Ascending aorta (tissue), 2 donors: ENCODE measurements around the gene SGMS2. TPM values are rescaled to one million over a fixed set of nuclear protein-coding genes. Genes with fewer than 3 reads are reported as not detected.

ENCODE experiments used
- DNase-seq, 2 donors: peaks; one replicate each; pipeline ENCODE4 v3.0.0-alpha.2; 2019; ENCODE audit warnings: low spot score in 2 of 2
- H3K27ac ChIP-seq, 2 donors: fragments of 200-600 bp; sonication (generic); one replicate each; pipeline ENCODE4 v1.5.1; 2016 to 2017; ENCODE audit warnings: mild to moderate bottlenecking in 1 of 2
- H3K27me3 ChIP-seq: fragments of 200-600 bp; sonication (generic); one replicate; pipeline ENCODE4 v1.5.1; 2017
- H3K36me3 ChIP-seq, 2 donors: fragments of 200-600 bp; sonication (generic); one replicate each; pipeline ENCODE4 v1.5.1; 2016
- H3K4me1 ChIP-seq, 2 donors: fragments of 200-600 bp; sonication (generic); one replicate each; pipeline ENCODE4 v1.5.1; 2016 to 2017; ENCODE audit warnings: mild to moderate bottlenecking in 1 of 2
- H3K4me3 ChIP-seq, 2 donors: fragments of 200-600 bp; sonication (generic); one replicate each; pipeline ENCODE4 v1.5.1; 2016 to 2017; ENCODE audit warnings: mild to moderate bottlenecking in 1 of 2
- H3K9me3 ChIP-seq, 2 donors: fragments of 200-600 bp; sonication (generic); one replicate each; pipeline ENCODE4 v1.5.1; 2016
- CTCF ChIP-seq, 3 experiments: fragments of 200-600 bp in 2 of 3; fragments of 450-650 bp in 1 of 3; sonication (generic) in 2 of 3; IDR thresholded peaks; one replicate each; pipeline ENCODE4 v1.5.1; 2016 to 2019; ENCODE audit warnings: antibody characterized with exemption in 3 of 3, mild to moderate bottlenecking in 1 of 3, moderate library complexity in 1 of 3
- intact Hi-C: fragments of 100-400 bp; cut with DNase I; formaldehyde crosslinking; loops from one replicate; pipeline ENCODE4 v1.15.1; 2023
- total RNA-seq: library from RNA; depleted of rRNA; stranded (reverse); fragments of >200 nt; gene quantifications from one replicate; pipeline ENCODE4 v1.1.0, GENCODE V29; 2016

Gene SGMS2
- total RNA-seq, 1 donor from 2014 or later = 333 TPM

- DNase-seq = no peak
- Histone ChIP-seq H3K9me3 (no peaks in the 10 kb centered on the region), H3K27me3 (no peaks in the 10 kb centered on the region), H3K4me3 (no peak overlapping the region), H3K36me3 (no peaks in the 10 kb centered on the region), H3K27ac (no peak overlapping the region), H3K4me1 (peaks cover 0 to 12% of the 10 kb centered on the region in 2 donors)
- no peak for TF ChIP-seq CTCF (IDR thresholded peaks at IDR 0.05)
- intact Hi-C loops = no loop called here
Observed at GRCh38 chr4:107894138-107894603, 69.4 kb downstream of the SGMS2 start.

GRCh38 chr4:107896158-107896645 is 71.5 kb downstream of the SGMS2 start:
- peak overlapping the region in 1 of 2 donors; percentile 36 for H3K4me3 ChIP-seq
- TF ChIP-seq CTCF (IDR thresholded peaks at IDR 0.05) = no peak

GRCh38 chr4:107896646-107897045 is 71.9 kb downstream of the SGMS2 start:
- Histone ChIP-seq H3K36me3 (no peaks in the 10 kb centered on the region), H3K27me3 (no peaks in the 10 kb centered on the region), H3K27ac (peak overlapping the region; percentile 48 to 68), H3K9me3 (no peaks in the 10 kb centered on the region), H3K4me1 (peaks cover 0 to 15% of the 10 kb centered on the region in 2 donors), H3K4me3 (peak overlapping the region in 1 of 2 donors; percentile 36)
- intact Hi-C loops = loop anchor here (1.0 kb wide), 1 partner anchor 72 kb away; the partner anchor contains the start of gene SGMS2
- TF ChIP-seq CTCF (IDR thresholded peaks at IDR 0.05) = no peak
- no peak for DNase-seq

More at GRCh38 chr4:107896158-107896645, 71.5 kb downstream of the SGMS2 start:
- Histone ChIP-seq H3K27ac (peak overlapping the region; percentile 48 to 68), H3K27me3 (no peaks in the 10 kb centered on the region), H3K4me1 (peaks cover 0 to 13% of the 10 kb centered on the region in 2 donors), H3K9me3 (no peaks in the 10 kb centered on the region), H3K36me3 (no peaks in the 10 kb centered on the region)
- DNase-seq = no peak
- intact Hi-C loops = loop anchor here (1.0 kb wide), 1 partner anchor 72 kb away; the partner anchor contains the start of gene SGMS2

GRCh38 chr4:107897823-107898222 is 73.1 kb downstream of the SGMS2 start:
- intact Hi-C loops = no loop called here
- Histone ChIP-seq H3K4me3 (no peak overlapping the region), H3K36me3 (no peaks in the 10 kb centered on the region), H3K27ac (peak overlapping the region; percentile 16 to 48), H3K27me3 (no peaks in the 10 kb centered on the region), H3K9me3 (no peaks in the 10 kb centered on the region), H3K4me1 (peaks cover 0 to 15% of the 10 kb centered on the region in 2 donors)
- no peak for DNase-seq
- TF ChIP-seq CTCF (IDR thresholded peaks at IDR 0.05) = no peak

- DNase-seq = no peak
- intact Hi-C loops = no loop called here
- Histone ChIP-seq H3K4me3 (no peak overlapping the region), H3K9me3 (no peaks in the 10 kb centered on the region), H3K27ac (no peak overlapping the region), H3K4me1 (peaks cover 0 to 14% of the 10 kb centered on the region in 2 donors), H3K27me3 (no peaks in the 10 kb centered on the region), H3K36me3 (no peaks in the 10 kb centered on the region)
- TF ChIP-seq CTCF (IDR thresholded peaks at IDR 0.05) = no peak
Observed at GRCh38 chr4:107900067-107900466, 75.3 kb downstream of the SGMS2 start.
